ENCODE data around the gene RTRAF. TPM values are rescaled to one million over a fixed set of nuclear protein-coding genes. Genes with fewer than 3 reads are reported as not detected.
A peak's percentile ranks its signal among the peaks of the same experiment; 100 is the strongest.

Gene RTRAF
- total RNA-seq, 1 experiment from 2014 or later, result 223 TPM

- H3K27ac Mint-ChIP-seq (ENCODE audit: unreplicated experiment), result no peak overlapping the region
- no TSS peak for BruUV-seq (replicated peaks)
- intact Hi-C loops (cut with micrococcal nuclease; ENCODE audit: unreplicated experiment), result no loop called here
- TF ChIP-seq, protein P1, sequence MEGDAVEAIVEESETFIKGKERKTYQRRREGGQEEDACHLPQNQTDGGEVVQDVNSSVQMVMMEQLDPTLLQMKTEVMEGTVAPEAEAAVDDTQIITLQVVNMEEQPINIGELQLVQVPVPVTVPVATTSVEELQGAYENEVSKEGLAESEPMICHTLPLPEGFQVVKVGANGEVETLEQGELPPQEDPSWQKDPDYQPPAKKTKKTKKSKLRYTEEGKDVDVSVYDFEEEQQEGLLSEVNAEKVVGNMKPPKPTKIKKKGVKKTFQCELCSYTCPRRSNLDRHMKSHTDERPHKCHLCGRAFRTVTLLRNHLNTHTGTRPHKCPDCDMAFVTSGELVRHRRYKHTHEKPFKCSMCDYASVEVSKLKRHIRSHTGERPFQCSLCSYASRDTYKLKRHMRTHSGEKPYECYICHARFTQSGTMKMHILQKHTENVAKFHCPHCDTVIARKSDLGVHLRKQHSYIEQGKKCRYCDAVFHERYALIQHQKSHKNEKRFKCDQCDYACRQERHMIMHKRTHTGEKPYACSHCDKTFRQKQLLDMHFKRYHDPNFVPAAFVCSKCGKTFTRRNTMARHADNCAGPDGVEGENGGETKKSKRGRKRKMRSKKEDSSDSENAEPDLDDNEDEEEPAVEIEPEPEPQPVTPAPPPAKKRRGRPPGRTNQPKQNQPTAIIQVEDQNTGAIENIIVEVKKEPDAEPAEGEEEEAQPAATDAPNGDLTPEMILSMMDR (IDR thresholded peaks at IDR 0.05; ENCODE audit: insufficient read depth in 1 of 2, low read depth in 1 of 2, low read length in 1 of 2, severe bottlenecking in 1 of 2, unreplicated experiment in 1 of 2), result no peak
- peaks cover 12% of the 10 kb centered on the region for H3K4me1 Mint-ChIP-seq (ENCODE audit: low read depth, unreplicated experiment)
- peaks cover 81% of the 10 kb centered on the region for H3K36me3 Mint-ChIP-seq (ENCODE audit: insufficient read depth, unreplicated experiment)
- no peak overlapping the region for H3K4me3 Mint-ChIP-seq (ENCODE audit: unreplicated experiment)
- H3K27me3 ChIP-seq (replicated peaks; ENCODE audit: control insufficient read depth, insufficient read depth, low read length), result no peaks in the 10 kb centered on the region
- ChIA-PET CTCF (no interaction called here), POLR2A (no interaction called here)
- no peaks in the 10 kb centered on the region for H3K9me3 Mint-ChIP-seq (ENCODE audit: unreplicated experiment)
- no peaks in the 10 kb centered on the region for H3K9me3 ChIP-seq
- no peak for DNase-seq
- H3K36me3 ChIP-seq (ENCODE audit: control insufficient read depth, insufficient read depth, low read length), result peaks cover 7% of the 10 kb centered on the region
- peaks cover 15% of the 10 kb centered on the region for H3K4me1 ChIP-seq
- no peaks in the 10 kb centered on the region for H3K27me3 Mint-ChIP-seq (ENCODE audit: insufficient read depth, unreplicated experiment)
- H3K4me3 ChIP-seq (ENCODE audit: low read depth, low read length), result no peak overlapping the region
Measured at GRCh38 chr14:52006361-52006760, 17.0 kb downstream of the RTRAF start.

DNA sequence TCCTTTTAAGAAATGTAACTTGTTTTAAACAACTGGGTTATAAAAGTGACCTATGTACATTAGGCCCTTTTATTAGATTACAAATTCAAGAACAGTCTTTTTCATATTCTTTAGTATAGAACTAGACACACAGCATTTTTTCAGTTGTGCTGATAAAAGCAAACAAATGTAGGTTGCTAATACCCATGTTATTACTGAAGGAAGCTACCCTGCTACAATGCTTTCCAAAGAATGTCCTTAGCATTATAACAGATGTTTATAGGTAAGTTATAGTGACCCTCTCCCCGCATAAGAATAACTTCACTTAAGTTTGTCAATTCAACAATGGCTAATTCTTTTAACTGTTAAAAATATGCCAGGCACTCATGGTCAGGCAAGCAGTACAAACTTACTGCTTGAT, 17.9 kb downstream of the RTRAF start:
- ChIA-PET CTCF (no interaction called here), POLR2A (no interaction called here)
- Histone ChIP-seq H3K9me3 (no peaks in the 10 kb centered on the region), H3K27me3 (replicated peaks; ENCODE audit: control insufficient read depth, insufficient read depth, low read length) (no peaks in the 10 kb centered on the region), H3K36me3 (ENCODE audit: control insufficient read depth, insufficient read depth, low read length) (peaks cover 7% of the 10 kb centered on the region), H3K4me3 (ENCODE audit: low read depth, low read length) (no peak overlapping the region), H3K4me1 (peaks cover 15% of the 10 kb centered on the region)
- Mint-ChIP-seq H3K4me3 (ENCODE audit: unreplicated experiment) (no peak overlapping the region), H3K27me3 (ENCODE audit: insufficient read depth, unreplicated experiment) (no peaks in the 10 kb centered on the region), H3K36me3 (ENCODE audit: insufficient read depth, unreplicated experiment) (peaks cover 77% of the 10 kb centered on the region), H3K4me1 (ENCODE audit: low read depth, unreplicated experiment) (peaks cover 12% of the 10 kb centered on the region), H3K27ac (ENCODE audit: unreplicated experiment) (no peak overlapping the region), H3K9me3 (ENCODE audit: unreplicated experiment) (no peaks in the 10 kb centered on the region)
- TF ChIP-seq, protein P1 (IDR thresholded peaks at IDR 0.05; ENCODE audit: insufficient read depth in 1 of 2, low read depth in 1 of 2, low read length in 1 of 2, severe bottlenecking in 1 of 2, unreplicated experiment in 1 of 2), result no peak
- intact Hi-C loops (cut with micrococcal nuclease; ENCODE audit: unreplicated experiment), result no loop called here
- no peak for DNase-seq
- no TSS peak for BruUV-seq (replicated peaks)

GRCh38 chr14:52007637-52008036, 18.3 kb downstream of the RTRAF start:
- TF ChIP-seq, protein P1 (IDR thresholded peaks at IDR 0.05; ENCODE audit: insufficient read depth in 1 of 2, low read depth in 1 of 2, low read length in 1 of 2, severe bottlenecking in 1 of 2, unreplicated experiment in 1 of 2), result no peak
- Mint-ChIP-seq H3K9me3 (ENCODE audit: unreplicated experiment) (no peaks in the 10 kb centered on the region), H3K27me3 (ENCODE audit: insufficient read depth, unreplicated experiment) (no peaks in the 10 kb centered on the region), H3K36me3 (ENCODE audit: insufficient read depth, unreplicated experiment) (peaks cover 72% of the 10 kb centered on the region), H3K27ac (ENCODE audit: unreplicated experiment) (no peak overlapping the region), H3K4me3 (ENCODE audit: unreplicated experiment) (no peak overlapping the region), H3K4me1 (ENCODE audit: low read depth, unreplicated experiment) (peaks cover 12% of the 10 kb centered on the region)
- no peaks in the 10 kb centered on the region for H3K27me3 ChIP-seq (replicated peaks; ENCODE audit: control insufficient read depth, insufficient read depth, low read length)
- peaks cover 7% of the 10 kb centered on the region for H3K36me3 ChIP-seq (ENCODE audit: control insufficient read depth, insufficient read depth, low read length)
- ChIA-PET CTCF (no interaction called here), POLR2A (no interaction called here)
- no TSS peak for BruUV-seq (replicated peaks)
- peak in 1 of 2 experiments; percentile 35 for DNase-seq
- no peak overlapping the region for H3K4me3 ChIP-seq (ENCODE audit: low read depth, low read length)
- peaks cover 15% of the 10 kb centered on the region for H3K4me1 ChIP-seq
- intact Hi-C loops (cut with micrococcal nuclease; ENCODE audit: unreplicated experiment), result no loop called here
- H3K9me3 ChIP-seq, result no peaks in the 10 kb centered on the region
